ENCODE results near the gene SLC6A6. TPM values are rescaled to one million over a fixed set of nuclear protein-coding genes. Genes with fewer than 3 reads are reported as not detected.

SLC6A6 gene
- total RNA-seq: 10 to 100 TPM; 43.1 to 56.5 TPM
- polyA plus RNA-seq (2013, experiment 1 of 2): 25.6 TPM
- polyA plus RNA-seq (2013, experiment 2 of 2): 24.6 TPM
- long read RNA-seq, experiment 1, partial matches to known transcripts: 2 of 16 reads
- long read RNA-seq, experiment 1, other reads (novel, unspliced or antisense): 14 of 16 reads
- long read RNA-seq, experiment 2, full-length matches to known transcripts: 29 of 67 reads
- long read RNA-seq, experiment 2, partial matches to known transcripts: 7 of 67 reads
- long read RNA-seq, experiment 2, other reads (novel, unspliced or antisense): 31 of 67 reads
- long read RNA-seq, experiment 3, full-length matches to known transcripts: 43 of 71 reads
- long read RNA-seq, experiment 3, partial matches to known transcripts: 2 of 71 reads
- long read RNA-seq, experiment 3, other reads (novel, unspliced or antisense): 26 of 71 reads
- long read RNA-seq, experiment 4, partial matches to known transcripts: 1 of 3 reads
- long read RNA-seq, experiment 4, other reads (novel, unspliced or antisense): 2 of 3 reads

DNA sequence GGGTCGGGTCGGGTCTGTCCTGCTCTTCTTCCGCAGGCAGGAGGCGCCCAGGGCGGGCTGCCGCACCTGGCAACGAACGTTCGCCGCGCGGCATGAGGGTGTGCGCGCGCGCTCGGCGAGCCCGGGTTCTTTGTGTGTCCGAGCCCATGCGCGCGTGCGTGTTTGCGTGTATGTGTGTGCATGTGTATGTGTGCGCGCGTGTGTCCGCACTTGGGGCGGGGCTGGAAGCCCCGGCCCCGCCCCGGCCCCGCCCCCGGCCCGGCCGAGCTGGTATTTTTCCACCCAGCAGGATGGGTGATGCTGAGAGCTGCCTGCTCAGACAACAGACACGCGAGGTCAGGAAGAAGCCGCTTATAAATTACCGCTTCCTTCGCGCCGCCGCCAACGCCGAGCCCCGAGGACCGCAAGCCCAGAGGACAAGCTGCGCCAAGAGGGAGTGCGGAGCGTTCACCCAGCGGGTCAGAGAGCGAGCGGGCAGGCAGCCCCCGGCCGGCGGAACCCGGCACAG is at the start of gene SLC6A6:
Gene SLC6A6, plus strand, starts transcription at position 303 of the 508 bp plus-strand sequence. CDS start 41,029 bp downstream, outside the sequence.
- peaks cover 10% of the 10 kb centered on the region for H3K36me3 Mint-ChIP-seq (ENCODE audit: low read depth)
- peaks cover 12% of the 10 kb centered on the region for H3K27me3 Mint-ChIP-seq (ENCODE audit: insufficient read depth)
- peaks cover 3% of the 10 kb centered on the region for H3K4me1 ChIP-seq (ENCODE audit: control insufficient read depth, insufficient read depth, low read length)
- TF ChIP-seq, protein P1, sequence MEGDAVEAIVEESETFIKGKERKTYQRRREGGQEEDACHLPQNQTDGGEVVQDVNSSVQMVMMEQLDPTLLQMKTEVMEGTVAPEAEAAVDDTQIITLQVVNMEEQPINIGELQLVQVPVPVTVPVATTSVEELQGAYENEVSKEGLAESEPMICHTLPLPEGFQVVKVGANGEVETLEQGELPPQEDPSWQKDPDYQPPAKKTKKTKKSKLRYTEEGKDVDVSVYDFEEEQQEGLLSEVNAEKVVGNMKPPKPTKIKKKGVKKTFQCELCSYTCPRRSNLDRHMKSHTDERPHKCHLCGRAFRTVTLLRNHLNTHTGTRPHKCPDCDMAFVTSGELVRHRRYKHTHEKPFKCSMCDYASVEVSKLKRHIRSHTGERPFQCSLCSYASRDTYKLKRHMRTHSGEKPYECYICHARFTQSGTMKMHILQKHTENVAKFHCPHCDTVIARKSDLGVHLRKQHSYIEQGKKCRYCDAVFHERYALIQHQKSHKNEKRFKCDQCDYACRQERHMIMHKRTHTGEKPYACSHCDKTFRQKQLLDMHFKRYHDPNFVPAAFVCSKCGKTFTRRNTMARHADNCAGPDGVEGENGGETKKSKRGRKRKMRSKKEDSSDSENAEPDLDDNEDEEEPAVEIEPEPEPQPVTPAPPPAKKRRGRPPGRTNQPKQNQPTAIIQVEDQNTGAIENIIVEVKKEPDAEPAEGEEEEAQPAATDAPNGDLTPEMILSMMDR (conservative IDR thresholded peaks at IDR 0.05): peak; percentile 79
- H3K27ac ChIP-seq (ENCODE audit: low read depth, low read length): peak within 1 kb of the TSS; percentile 91
- H3K9me3 ChIP-seq (ENCODE audit: control insufficient read depth, low read length): no peaks in the 10 kb centered on the region
- no peaks in the 10 kb centered on the region for H3K27me3 ChIP-seq (ENCODE audit: control insufficient read depth, insufficient read depth, low read length, poor library complexity, severe bottlenecking)
- peak within 1 kb of the TSS; percentile 94 for H3K27ac Mint-ChIP-seq
- WGBS, 2 experiments (ENCODE audit: insufficient coverage in 1 of 2, insufficient read length in 1 of 2): 0% methylated on average over 30 to 59 of the region's 59 CpGs
- DNase-seq: peak; percentile 99
- H3K4me3 Mint-ChIP-seq: peak within 1 kb of the TSS; percentile 93
- H3K4me1 Mint-ChIP-seq: peaks cover 20% of the 10 kb centered on the region
- H3K36me3 ChIP-seq (ENCODE audit: control insufficient read depth, insufficient read depth, low read length): no peaks in the 10 kb centered on the region
- peak within 1 kb of the TSS; percentile 94 for H3K4me3 ChIP-seq (ENCODE audit: low read length)
- H3K9ac ChIP-seq (ENCODE audit: extremely low read depth, low read length, poor library complexity, severe bottlenecking): peak within 1 kb of the TSS; percentile 90
- no peaks in the 10 kb centered on the region for H3K9me3 Mint-ChIP-seq

- no peak overlapping the region for H3K4me3 Mint-ChIP-seq
- Histone ChIP-seq H3K27me3 (ENCODE audit: control insufficient read depth, insufficient read depth, low read length, poor library complexity, severe bottlenecking) (no peaks in the 10 kb centered on the region), H3K9ac (ENCODE audit: extremely low read depth, low read length, poor library complexity, severe bottlenecking) (no peak overlapping the region), H3K36me3 (ENCODE audit: control insufficient read depth, insufficient read depth, low read length) (no peaks in the 10 kb centered on the region), H3K4me1 (ENCODE audit: control insufficient read depth, insufficient read depth, low read length) (no peaks in the 10 kb centered on the region), H3K4me3 (ENCODE audit: low read length) (no peak overlapping the region), H3K27ac (ENCODE audit: low read depth, low read length) (no peak overlapping the region), H3K9me3 (ENCODE audit: control insufficient read depth, low read length) (no peaks in the 10 kb centered on the region)
- H3K27ac Mint-ChIP-seq: peak overlapping the region; percentile 70
- peak; percentile 85 for DNase-seq
- H3K27me3 Mint-ChIP-seq (ENCODE audit: insufficient read depth): peaks cover 4% of the 10 kb centered on the region
- H3K9me3 Mint-ChIP-seq: no peaks in the 10 kb centered on the region
- WGBS, 2 experiments (ENCODE audit: insufficient coverage in 1 of 2, insufficient read length in 1 of 2): 29 to 44% methylated on average over 1 of the region's 1 CpG
- peaks cover 23% of the 10 kb centered on the region for H3K4me1 Mint-ChIP-seq
- H3K36me3 Mint-ChIP-seq (ENCODE audit: low read depth): no peaks in the 10 kb centered on the region
- TF ChIP-seq, protein P1 (conservative IDR thresholded peaks at IDR 0.05): no peak
These were observed 48.9 kb upstream of the SLC6A6 start for GRCh38 chr3:14353502-14353901.

GRCh38 chr3:14357463-14357862 is 44.9 kb upstream of the SLC6A6 start:
- no peaks in the 10 kb centered on the region for H3K9me3 Mint-ChIP-seq
- Histone ChIP-seq H3K4me3 (ENCODE audit: low read length) (no peak overlapping the region), H3K9me3 (ENCODE audit: control insufficient read depth, low read length) (no peaks in the 10 kb centered on the region), H3K4me1 (ENCODE audit: control insufficient read depth, insufficient read depth, low read length) (no peaks in the 10 kb centered on the region), H3K27ac (ENCODE audit: low read depth, low read length) (no peak overlapping the region), H3K27me3 (ENCODE audit: control insufficient read depth, insufficient read depth, low read length, poor library complexity, severe bottlenecking) (no peaks in the 10 kb centered on the region), H3K9ac (ENCODE audit: extremely low read depth, low read length, poor library complexity, severe bottlenecking) (no peak overlapping the region), H3K36me3 (ENCODE audit: control insufficient read depth, insufficient read depth, low read length) (no peaks in the 10 kb centered on the region)
- H3K27me3 Mint-ChIP-seq (ENCODE audit: insufficient read depth): peaks cover 6% of the 10 kb centered on the region
- DNase-seq: no peak
- peaks cover 22% of the 10 kb centered on the region for H3K4me1 Mint-ChIP-seq
- TF ChIP-seq, protein P1 (conservative IDR thresholded peaks at IDR 0.05): no peak
- H3K27ac Mint-ChIP-seq: no peak overlapping the region
- H3K36me3 Mint-ChIP-seq (ENCODE audit: low read depth): no peaks in the 10 kb centered on the region
- no peak overlapping the region for H3K4me3 Mint-ChIP-seq
- WGBS, 2 experiments (ENCODE audit: insufficient coverage in 1 of 2, insufficient read length in 1 of 2): 88 to 95% methylated on average over 1 of the region's 1 CpG

Data from endodermal cell (in vitro differentiated cells).